HCT116 (cell line): ENCODE data around the gene TPK1. TPM values are rescaled to one million over a fixed set of nuclear protein-coding genes. Genes with fewer than 3 reads are reported as not detected.

Source experiments
- ATAC-seq: fragments of 200-7000 bp; cut with Tn5 transposase; 2 replicates; pipeline ENCODE4 v1.9.1; 2020; ENCODE audit warnings: mild to moderate bottlenecking, moderate library complexity
- BruUV-seq: library from RNA; stranded (reverse); fragments of 400-500 nt; replicated peaks from 2 replicates; lab custom pipeline; 2021; lab: Mats Ljungman, UMichigan
- CTCF ChIA-PET: fragments of 300-600 bp; sonication (Branson Sonifier 250); formaldehyde crosslinking; loops from one replicate; lab custom pipeline; 2021; ENCODE audit warnings: antibody characterized with exemption; lab: Charles Lee
- POLR2A ChIA-PET: fragments of 300-600, 350-600 bp; sonication (Branson Sonifier 250); formaldehyde crosslinking; loops from one replicate; lab custom pipeline; 2021; ENCODE audit warnings: antibody characterized with exemption; lab: Charles Lee
- RAD21 ChIA-PET, 2 experiments: fragments of 300-600 bp; sonication (Branson Sonifier 250); formaldehyde crosslinking; loops; one replicate each; lab custom pipeline; 2023; ENCODE audit warnings: low total read pairs in 2 of 2; ENCODE audit not compliant: uncharacterized antibody in 2 of 2, unreplicated experiment in 2 of 2, low non-redundant PET in 1 of 2; lab: Charles Lee
- DNase-seq: peaks from one replicate; pipeline ENCODE4 v3.0.0-alpha.2; 2010; ENCODE audit warnings: low read depth, low spot score
- H2AFZ ChIP-seq: fragments of 200-600 bp; shearing (Covaris generic), sonication (generic); 2 replicates; pipeline ENCODE4 v1.6.1; 2017; ENCODE audit warnings: low read depth, mixed run types, mixed read lengths, antibody characterized with exemption, low read length; ENCODE audit not compliant: poor library complexity, severe bottlenecking
- H3K27ac ChIP-seq: 2 replicates; pipeline ENCODE4 v1.5.1; 2012; ENCODE audit warnings: low read depth, low read length
- H3K27me3 ChIP-seq: fragments of 200-600 bp; sonication (generic); 2 replicates; pipeline ENCODE4 v1.6.1; 2016; ENCODE audit warnings: mixed run types, low read length, mixed read lengths; ENCODE audit not compliant: insufficient read depth
- H3K36me3 ChIP-seq, 2 experiments: fragments of 200-500 bp in 1 of 2; fragments of 200-600 bp in 1 of 2; sonication (Bioruptor generic) in 1 of 2; sonication (generic) in 1 of 2; 2 replicates each; pipeline versions ENCODE4 v1.5.1 to v1.6.1; 2014 to 2016; ENCODE audit warnings: low read length in 2 of 2, inconsistent platforms in 1 of 2, mixed read lengths in 1 of 2, mixed run types in 1 of 2; ENCODE audit not compliant: insufficient read depth in 2 of 2, control insufficient read depth in 1 of 2
- H3K4me1 ChIP-seq, 2 experiments: fragments of 200-600 bp in 1 of 2; sonication (generic) in 1 of 2; 2 replicates each; pipeline versions ENCODE4 v1.5.1 to v1.6.1; 2012 to 2017; ENCODE audit warnings: low read length in 2 of 2, inconsistent platforms in 1 of 2, mild to moderate bottlenecking in 1 of 2, mixed read lengths in 1 of 2, mixed run types in 1 of 2, moderate library complexity in 1 of 2; ENCODE audit not compliant: insufficient read depth in 2 of 2, control insufficient read depth in 1 of 2
- H3K4me2 ChIP-seq: fragments of 200-600 bp; sonication (generic); 2 replicates; pipeline ENCODE4 v1.6.1; 2017; ENCODE audit warnings: mixed run types, low read length, mixed read lengths
- H3K4me3 ChIP-seq, 2 experiments: fragments of 200-600 bp in 1 of 2; sonication (generic) in 1 of 2; replicated peaks in 1 of 2; 2 replicates each; pipeline ENCODE4 v1.5.1; 2011 to 2016; ENCODE audit warnings: low read length in 2 of 2, control low read depth in 1 of 2, low read depth in 1 of 2, mild to moderate bottlenecking in 1 of 2, mixed read lengths in 1 of 2, mixed run types in 1 of 2
- H3K79me2 ChIP-seq: fragments of 200-600 bp; sonication (generic); 2 replicates; pipeline ENCODE4 v1.6.1; 2017; ENCODE audit warnings: mild to moderate bottlenecking, mixed run types, low read length, moderate library complexity, mixed read lengths; ENCODE audit not compliant: insufficient read depth
- H3K9ac ChIP-seq: fragments of 200-600 bp; sonication (generic); 2 replicates; pipeline ENCODE4 v1.6.1; 2016; ENCODE audit warnings: low read length, mixed read lengths
- H3K9me2 ChIP-seq: fragments of 200-600 bp; sonication (generic), shearing (Covaris generic); 2 replicates; pipeline ENCODE4 v1.6.1; 2017; ENCODE audit warnings: mixed run types, mild to moderate bottlenecking, moderate library complexity; ENCODE audit not compliant: insufficient read depth
- H3K9me3 ChIP-seq, 2 experiments: fragments of 200-500 bp in 1 of 2; fragments of 200-600 bp in 1 of 2; sonication (Bioruptor generic) in 1 of 2; sonication (generic) in 1 of 2; 2 replicates each; pipeline ENCODE4 v1.6.1; 2014 to 2017; ENCODE audit warnings: low read length in 2 of 2, mixed read lengths in 2 of 2, inconsistent platforms in 1 of 2, low read depth in 1 of 2, mild to moderate bottlenecking in 1 of 2, mixed run types in 1 of 2, moderate library complexity in 1 of 2; ENCODE audit not compliant: control insufficient read depth in 1 of 2, insufficient read depth in 1 of 2
- H4K20me1 ChIP-seq: fragments of 200-600 bp; sonication (generic), shearing (Covaris generic); 2 replicates; pipeline ENCODE4 v1.6.1; 2017; ENCODE audit warnings: mixed run types, mild to moderate bottlenecking, moderate library complexity; ENCODE audit not compliant: insufficient read depth
- ATF3 ChIP-seq: IDR thresholded peaks from 2 replicates; pipeline ENCODE4 v1.6.1; 2012
- CEBPB ChIP-seq: IDR thresholded peaks from 2 replicates; pipeline ENCODE4 v1.6.1; 2012; ENCODE audit warnings: low read depth
- CTCF ChIP-seq, 3 experiments: fragments of 200-600 bp in 1 of 3; sonication (generic) in 1 of 3; IDR thresholded peaks in 2 of 3; conservative IDR thresholded peaks in 1 of 3; 2 replicates each; pipeline ENCODE4 v1.5.1; 2012 to 2017; ENCODE audit warnings: low read depth in 2 of 3, low read length in 2 of 3, antibody characterized with exemption in 1 of 3, borderline replicate concordance in 1 of 3, control low read depth in 1 of 3, mild to moderate bottlenecking in 1 of 3, mixed read lengths in 1 of 3, mixed run types in 1 of 3, moderate library complexity in 1 of 3; ENCODE audit not compliant: insufficient read depth in 1 of 3
- EGR1 ChIP-seq: IDR thresholded peaks from 2 replicates; pipeline ENCODE4 v1.6.1; 2012; ENCODE audit warnings: low read depth
- EZH2 ChIP-seq: fragments of 200-600 bp; sonication (generic); IDR thresholded peaks from 2 replicates; pipeline ENCODE4 v1.6.1; 2017; ENCODE audit warnings: antibody characterized with exemption, mixed run types
- EZH2phosphoT487 ChIP-seq: fragments of 200-600 bp; IDR thresholded peaks from 2 replicates; pipeline ENCODE4 v1.6.1; 2018; ENCODE audit warnings: antibody characterized with exemption, borderline replicate concordance
- FOSL1 ChIP-seq: IDR thresholded peaks from 2 replicates; pipeline ENCODE4 v1.6.1; 2012; ENCODE audit warnings: low read depth
- MAX ChIP-seq: IDR thresholded peaks from 2 replicates; pipeline ENCODE4 v1.6.1; 2012
- POLR2A ChIP-seq: IDR thresholded peaks from 2 replicates; pipeline ENCODE4 v1.7.0; 2011; ENCODE audit warnings: borderline replicate concordance; ENCODE audit not compliant: insufficient read depth, insufficient read length; ENCODE audit errors: extremely low read depth
- POLR2AphosphoS5 ChIP-seq: IDR thresholded peaks from 2 replicates; pipeline ENCODE4 v1.6.1; 2011; ENCODE audit warnings: mild to moderate bottlenecking, low read depth, low read length, moderate library complexity
- RAD21 ChIP-seq: IDR thresholded peaks from 2 replicates; pipeline ENCODE4 v1.6.1; 2012; ENCODE audit warnings: low read depth, mild to moderate bottlenecking
- SIN3A ChIP-seq: IDR thresholded peaks from 2 replicates; pipeline ENCODE4 v1.6.1; 2012; ENCODE audit warnings: low read depth
- SP1 ChIP-seq: IDR thresholded peaks from 2 replicates; pipeline ENCODE4 v1.6.1; 2012; ENCODE audit warnings: low read depth
- SRF ChIP-seq: IDR thresholded peaks from 2 replicates; pipeline ENCODE4 v1.6.1; 2012; ENCODE audit warnings: low read depth
- TCF7L2 ChIP-seq: IDR thresholded peaks from 2 replicates; pipeline ENCODE4 v1.7.0; 2011; ENCODE audit warnings: borderline replicate concordance, inconsistent platforms; ENCODE audit not compliant: insufficient read depth, insufficient read length; ENCODE audit errors: extremely low read depth
- YY1 ChIP-seq: IDR thresholded peaks from 2 replicates; pipeline ENCODE4 v1.6.1; 2011; ENCODE audit warnings: low read length, low read depth, moderate library complexity, mild to moderate bottlenecking; ENCODE audit not compliant: insufficient replicate concordance; ENCODE audit errors: extremely low read depth
- ZBTB33 ChIP-seq: IDR thresholded peaks from 2 replicates; pipeline ENCODE4 v1.6.1; 2011; ENCODE audit warnings: mild to moderate bottlenecking, low read length, moderate library complexity; ENCODE audit not compliant: insufficient replicate concordance; ENCODE audit errors: extremely low read depth
- ZNF274 ChIP-seq: fragments of 200-500 bp; sonication (Bioruptor generic); IDR thresholded peaks from 2 replicates; pipeline ENCODE4 v1.6.1; 2014; ENCODE audit warnings: mild to moderate bottlenecking, low read depth, low read length, inconsistent platforms
- intact Hi-C: fragments of 100-400 bp; cut with micrococcal nuclease; formaldehyde crosslinking; loops from 2 replicates; pipeline ENCODE4 v1.10.0; 2022
- total RNA-seq: library from RNA; stranded (reverse); gene quantifications from one replicate; pipeline ENCODE4 v1.2.1, GENCODE V29; 2021; ENCODE audit not compliant: unreplicated experiment

The TPK1 gene
- total RNA-seq, 1 experiment from 2014 or later: 5.4 TPM

- Histone ChIP-seq H3K9ac (no peak overlapping the region), H3K9me3 (no peaks in the 10 kb centered on the region), H3K4me1 (no peaks in the 10 kb centered on the region), H2AFZ (no peak overlapping the region), H3K4me3 (no peak overlapping the region), H3K27ac (no peak overlapping the region), H3K79me2 (no peaks in the 10 kb centered on the region), H3K9me2 (no peaks in the 10 kb centered on the region), H3K36me3 (no peaks in the 10 kb centered on the region), H3K4me2 (no peak overlapping the region), H3K27me3 (no peaks in the 10 kb centered on the region), H4K20me1 (no peaks in the 10 kb centered on the region)
- POLR2A ChIA-PET: no interaction called here
- ATAC-seq (no peak), DNase-seq (no peak)
- intact Hi-C loops: no loop called here
- BruUV-seq: no TSS peak
- TF ChIP-seq ZNF274: no peak
- TF ChIP-seq POLR2A: no peak
- TF ChIP-seq SRF: no peak
- no peak for TF ChIP-seq SP1
- no peak for TF ChIP-seq FOSL1
- TF ChIP-seq ZBTB33: no peak
- no peak for TF ChIP-seq POLR2AphosphoS5
- no peak for TF ChIP-seq EZH2
- TF ChIP-seq EGR1: no peak
- TF ChIP-seq ATF3: no peak
- TF ChIP-seq EZH2phosphoT487: no peak
- TF ChIP-seq CTCF (IDR thresholded peaks at IDR 0.05 in 2 of 3, conservative IDR thresholded peaks at IDR 0.05 in 1 of 3; ENCODE audit: borderline replicate concordance in 1 of 3, insufficient read depth in 1 of 3, low read depth in 2 of 3, low read length in 2 of 3): no peak
- TF ChIP-seq MAX: no peak
- TF ChIP-seq SIN3A: no peak
- TF ChIP-seq CEBPB: no peak
- TF ChIP-seq YY1: no peak
- no peak for TF ChIP-seq RAD21
- no peak for TF ChIP-seq TCF7L2
- CTCF ChIA-PET: no interaction called here
- RAD21 ChIA-PET: no interaction called here
These were observed 44.4 kb downstream of the TPK1 start for GRCh38 chr7:144791488-144791887.
